K562 (cell line): ENCODE results near the gene GPHN.

ENCODE experiments used
- CHD2 ChIP-seq: IDR thresholded peaks from 2 replicates; pipeline ENCODE4 v1.6.1; 2011; ENCODE audit warnings: low read depth, low read length
- ELK3 ChIP-seq: fragments of 450-650 bp; formaldehyde crosslinking; IDR thresholded peaks from 2 replicates; pipeline ENCODE4 v1.4.0; 2020; ENCODE audit warnings: mild to moderate bottlenecking
- FOXM1 ChIP-seq, 2 experiments: fragments of 450-650 bp in 1 of 2; sonication (generic) in 1 of 2; formaldehyde crosslinking in 1 of 2; IDR thresholded peaks; 2 replicates each; pipeline versions ENCODE4 v1.6.1 to v1.9.0; 2017 to 2022; ENCODE audit warnings: low read depth in 2 of 2, mild to moderate bottlenecking in 2 of 2, missing genetic modification reagents in 1 of 2, moderate library complexity in 1 of 2
- HDAC6 ChIP-seq: IDR thresholded peaks from 2 replicates; pipeline ENCODE4 v1.6.1; 2012; ENCODE audit warnings: low read depth, mild to moderate bottlenecking, control low read depth, inconsistent platforms, low read length, moderate library complexity
- KDM2B ChIP-seq: fragments of 250-450 bp; sonication (Bioruptor Pico); IDR thresholded peaks from 2 replicates; pipeline ENCODE4 v1.8.0; 2021; ENCODE audit warnings: mild to moderate bottlenecking, moderate library complexity
- MYNN ChIP-seq, 2 experiments: sonication (generic); formaldehyde crosslinking in 1 of 2; IDR thresholded peaks; 2 replicates each; pipeline versions ENCODE4 v1.5.0 to v1.6.1; 2016 to 2020; ENCODE audit warnings: antibody characterized with exemption in 1 of 2, missing genetic modification reagents in 1 of 2
- SIN3A ChIP-seq, 2 experiments: fragments of 150-350 bp in 1 of 2; IDR thresholded peaks; 2 replicates each; pipeline ENCODE4 v1.6.1; 2011 to 2016; ENCODE audit warnings: borderline replicate concordance in 2 of 2, low read depth in 2 of 2, low read length in 2 of 2, mild to moderate bottlenecking in 2 of 2, moderate library complexity in 2 of 2; ENCODE audit not compliant: control insufficient read depth in 1 of 2
- SMAD1 ChIP-seq: fragments of 150-350 bp; IDR thresholded peaks from 2 replicates; pipeline ENCODE4 v1.6.1; 2014; ENCODE audit warnings: low read length, low read depth; ENCODE audit not compliant: partially characterized antibody
- TAF1 ChIP-seq: IDR thresholded peaks from 2 replicates; pipeline ENCODE4 v1.6.1; 2011; ENCODE audit warnings: mild to moderate bottlenecking, low read length, moderate library complexity; ENCODE audit not compliant: insufficient read depth, control insufficient read depth, severe bottlenecking; ENCODE audit errors: extremely low read depth
- ZNF561 ChIP-seq: fragments of 450-650 bp; formaldehyde crosslinking; conservative IDR thresholded peaks from 2 replicates; pipeline ENCODE4 v1.4.0; 2020; ENCODE audit warnings: mild to moderate bottlenecking, moderate library complexity
- TF ChIP-seq, protein P1 (sequence below): sonication (generic); formaldehyde crosslinking; IDR thresholded peaks from 2 replicates; pipeline ENCODE4 v1.8.1; 2022; ENCODE audit warnings: missing genetic modification reagents
- TF ChIP-seq, protein P2 (sequence below): fragments of 450-650 bp; IDR thresholded peaks from 2 replicates; pipeline ENCODE4 v1.6.1; 2016; ENCODE audit warnings: mild to moderate bottlenecking

GRCh38 chr14:66511849-66512248, 3.9 kb downstream of the GPHN start:
- TF ChIP-seq SIN3A (IDR thresholded peaks at IDR 0.05; ENCODE audit: borderline replicate concordance in 2 of 2, control insufficient read depth in 1 of 2, low read depth in 2 of 2, low read length in 2 of 2) (no peak), CHD2 (no peak), FOXM1 (IDR thresholded peaks at IDR 0.05; ENCODE audit: low read depth) (no peak), FOXM1 (CRISPR knock-in tag; IDR thresholded peaks at IDR 0.05; ENCODE audit: low read depth) (no peak), ZNF561 (CRISPR knock-in tag) (no peak), HDAC6 (no peak), SMAD1 (no peak), KDM2B (no peak), ELK3 (CRISPR knock-in tag) (no peak), TAF1 (no peak), MYNN (IDR thresholded peaks at IDR 0.05) (no peak), MYNN (CRISPR knock-in tag; IDR thresholded peaks at IDR 0.05) (no peak)
- TF ChIP-seq, protein P1, sequence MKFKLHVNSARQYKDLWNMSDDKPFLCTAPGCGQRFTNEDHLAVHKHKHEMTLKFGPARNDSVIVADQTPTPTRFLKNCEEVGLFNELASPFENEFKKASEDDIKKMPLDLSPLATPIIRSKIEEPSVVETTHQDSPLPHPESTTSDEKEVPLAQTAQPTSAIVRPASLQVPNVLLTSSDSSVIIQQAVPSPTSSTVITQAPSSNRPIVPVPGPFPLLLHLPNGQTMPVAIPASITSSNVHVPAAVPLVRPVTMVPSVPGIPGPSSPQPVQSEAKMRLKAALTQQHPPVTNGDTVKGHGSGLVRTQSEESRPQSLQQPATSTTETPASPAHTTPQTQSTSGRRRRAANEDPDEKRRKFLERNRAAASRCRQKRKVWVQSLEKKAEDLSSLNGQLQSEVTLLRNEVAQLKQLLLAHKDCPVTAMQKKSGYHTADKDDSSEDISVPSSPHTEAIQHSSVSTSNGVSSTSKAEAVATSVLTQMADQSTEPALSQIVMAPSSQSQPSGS, result no peak
- TF ChIP-seq, protein P2, sequence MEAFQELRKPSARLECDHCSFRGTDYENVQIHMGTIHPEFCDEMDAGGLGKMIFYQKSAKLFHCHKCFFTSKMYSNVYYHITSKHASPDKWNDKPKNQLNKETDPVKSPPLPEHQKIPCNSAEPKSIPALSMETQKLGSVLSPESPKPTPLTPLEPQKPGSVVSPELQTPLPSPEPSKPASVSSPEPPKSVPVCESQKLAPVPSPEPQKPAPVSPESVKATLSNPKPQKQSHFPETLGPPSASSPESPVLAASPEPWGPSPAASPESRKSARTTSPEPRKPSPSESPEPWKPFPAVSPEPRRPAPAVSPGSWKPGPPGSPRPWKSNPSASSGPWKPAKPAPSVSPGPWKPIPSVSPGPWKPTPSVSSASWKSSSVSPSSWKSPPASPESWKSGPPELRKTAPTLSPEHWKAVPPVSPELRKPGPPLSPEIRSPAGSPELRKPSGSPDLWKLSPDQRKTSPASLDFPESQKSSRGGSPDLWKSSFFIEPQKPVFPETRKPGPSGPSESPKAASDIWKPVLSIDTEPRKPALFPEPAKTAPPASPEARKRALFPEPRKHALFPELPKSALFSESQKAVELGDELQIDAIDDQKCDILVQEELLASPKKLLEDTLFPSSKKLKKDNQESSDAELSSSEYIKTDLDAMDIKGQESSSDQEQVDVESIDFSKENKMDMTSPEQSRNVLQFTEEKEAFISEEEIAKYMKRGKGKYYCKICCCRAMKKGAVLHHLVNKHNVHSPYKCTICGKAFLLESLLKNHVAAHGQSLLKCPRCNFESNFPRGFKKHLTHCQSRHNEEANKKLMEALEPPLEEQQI, result no peak
